Gastrocnemius medialis (tissue), 4 donors: ENCODE data around the gene MGA. TPM values are rescaled to one million over a fixed set of nuclear protein-coding genes. Genes with fewer than 3 reads are reported as not detected.

ENCODE experiments used
- ATAC-seq, 2 donors: fragments of 150-250 bp; one replicate each; pipeline ENCODE4 v1.9.1; 2016
- DNase-seq, 2 donors: peaks; one replicate each; pipeline ENCODE4 v3.0.0-alpha.2; 2019
- H3K27ac ChIP-seq, 4 donors: fragments of 200-600 bp; sonication (generic); 1 replicate in 1 of 4; 2 replicates in 3 of 4; pipeline ENCODE4 v1.5.1; 2016 to 2018; ENCODE audit warnings: mild to moderate bottlenecking in 2 of 4, moderate library complexity in 1 of 4
- H3K27me3 ChIP-seq, 3 donors: fragments of 200-600 bp; sonication (generic) in 2 of 3; 1 replicate in 1 of 3; 2 replicates in 2 of 3; pipeline versions ENCODE4 v1.5.1 to v1.6.0; 2016 to 2019; ENCODE audit warnings: mild to moderate bottlenecking in 1 of 3, moderate library complexity in 1 of 3
- H3K36me3 ChIP-seq, 2 donors: fragments of 200-600 bp; sonication (generic) in 1 of 2; one replicate each; pipeline ENCODE4 v1.5.1; 2017 to 2018
- H3K4me1 ChIP-seq, 2 donors: fragments of 200-600 bp; sonication (generic) in 1 of 2; one replicate each; pipeline ENCODE4 v1.5.1; 2016 to 2017; ENCODE audit warnings: mild to moderate bottlenecking in 2 of 2
- H3K4me3 ChIP-seq, 4 donors: fragments of 200-600 bp; sonication (generic) in 3 of 4; 1 replicate in 1 of 4; 2 replicates in 3 of 4; pipeline ENCODE4 v1.5.1; 2016 to 2019; ENCODE audit warnings: mild to moderate bottlenecking in 2 of 4
- H3K9me3 ChIP-seq, 3 donors: fragments of 200-600 bp; sonication (generic) in 2 of 3; 1 replicate in 1 of 3; 2 replicates in 2 of 3; pipeline ENCODE4 v1.5.1; 2016 to 2019
- CTCF ChIP-seq, 5 experiments: fragments of 450-650 bp in 3 of 5; fragments of 200-600 bp in 2 of 5; sonication (generic) in 2 of 5; IDR thresholded peaks in 4 of 5; conservative IDR thresholded peaks in 1 of 5; 1 replicate in 4 of 5; 2 replicates in 1 of 5; pipeline ENCODE4 v1.5.1; 2016 to 2019; ENCODE audit warnings: antibody characterized with exemption in 5 of 5, mild to moderate bottlenecking in 3 of 5, moderate library complexity in 3 of 5
- POLR2A ChIP-seq, 2 donors: fragments of 450-650 bp; IDR thresholded peaks; one replicate each; pipeline ENCODE4 v1.6.1; 2017; ENCODE audit warnings: antibody characterized with exemption in 2 of 2, mild to moderate bottlenecking in 2 of 2, moderate library complexity in 2 of 2
- in situ Hi-C, 4 donors: fragments of 200-750 bp; cut with MboI; loops; one replicate each; pipeline versions ENCODE4 v1.15.0 to v1.8.0; 2017; ENCODE audit warnings: low sequenced_read_pairs in 4 of 4
- intact Hi-C: fragments of 100-400 bp; cut with DNase I; formaldehyde crosslinking; loops from one replicate; pipeline ENCODE4 v1.15.1; 2023; ENCODE audit warnings: low total_unique reads
- total RNA-seq, 4 donors: library from RNA; depleted of rRNA; stranded (reverse); fragments of >200 nt; gene quantifications; one replicate each; pipeline versions ENCODE4 v1.1.0 to v1.2.3, GENCODE V29; 2016

Gene MGA
- total RNA-seq, 4 donors from 2014 or later: 17.0 to 27.8 (median 23.6) TPM

GRCh38 chr15:41805711-41806110 is 145.5 kb downstream of the MGA start:
- TF ChIP-seq POLR2A (IDR thresholded peaks at IDR 0.05) (no peak), CTCF (IDR thresholded peaks at IDR 0.05 in 4 of 5, conservative IDR thresholded peaks at IDR 0.05 in 1 of 5) (no peak)
- H3K36me3 ChIP-seq: peaks cover 0 to 3% of the 10 kb centered on the region in 2 donors
- in situ Hi-C loops (loop anchor here in 1 of 4 donors (25.0 kb wide), 1 partner anchor 193 kb away; no protein-coding TSS in a partner anchor), intact Hi-C loops (no loop called here)
- peaks cover 3 to 7% of the 10 kb centered on the region in 2 donors for H3K4me1 ChIP-seq
- no peak for ATAC-seq
- no peak overlapping the region for H3K27ac ChIP-seq
- no peak overlapping the region for H3K4me3 ChIP-seq
- H3K27me3 ChIP-seq: no peaks in the 10 kb centered on the region
- H3K9me3 ChIP-seq: no peaks in the 10 kb centered on the region
- no peak for DNase-seq

- Histone ChIP-seq H3K27me3 (no peaks in the 10 kb centered on the region), H3K9me3 (no peaks in the 10 kb centered on the region), H3K4me3 (no peak overlapping the region), H3K36me3 (no peaks in the 10 kb centered on the region), H3K4me1 (peaks cover 3 to 7% of the 10 kb centered on the region in 2 donors), H3K27ac (no peak overlapping the region)
- DNase-seq (no peak), ATAC-seq (no peak)
- in situ Hi-C loops (loop anchor here in 1 of 4 donors (25.0 kb wide), 1 partner anchor 194 kb away; no protein-coding TSS in a partner anchor), intact Hi-C loops (no loop called here)
- no peak for TF ChIP-seq POLR2A (IDR thresholded peaks at IDR 0.05)
- TF ChIP-seq CTCF (IDR thresholded peaks at IDR 0.05 in 4 of 5, conservative IDR thresholded peaks at IDR 0.05 in 1 of 5): no peak
Measured at GRCh38 chr15:41806291-41807181, 146.3 kb downstream of the MGA start.

- H3K27ac ChIP-seq: no peak overlapping the region
- H3K36me3 ChIP-seq: peaks cover 0 to 5% of the 10 kb centered on the region in 2 donors
- ATAC-seq (no peak), DNase-seq (no peak)
- no peaks in the 10 kb centered on the region for H3K27me3 ChIP-seq
- intact Hi-C loops (no loop called here), in situ Hi-C loops (loop anchor here in 1 of 4 donors (25.0 kb wide), 1 partner anchor 197 kb away; no protein-coding TSS in a partner anchor)
- peaks cover 3 to 7% of the 10 kb centered on the region in 2 donors for H3K4me1 ChIP-seq
- TF ChIP-seq POLR2A (IDR thresholded peaks at IDR 0.05) (no peak), CTCF (IDR thresholded peaks at IDR 0.05 in 4 of 5, conservative IDR thresholded peaks at IDR 0.05 in 1 of 5) (no peak)
- H3K9me3 ChIP-seq: no peaks in the 10 kb centered on the region
- H3K4me3 ChIP-seq: no peak overlapping the region
Measured at GRCh38 chr15:41809121-41809520, 148.9 kb downstream of the MGA start.

DNA sequence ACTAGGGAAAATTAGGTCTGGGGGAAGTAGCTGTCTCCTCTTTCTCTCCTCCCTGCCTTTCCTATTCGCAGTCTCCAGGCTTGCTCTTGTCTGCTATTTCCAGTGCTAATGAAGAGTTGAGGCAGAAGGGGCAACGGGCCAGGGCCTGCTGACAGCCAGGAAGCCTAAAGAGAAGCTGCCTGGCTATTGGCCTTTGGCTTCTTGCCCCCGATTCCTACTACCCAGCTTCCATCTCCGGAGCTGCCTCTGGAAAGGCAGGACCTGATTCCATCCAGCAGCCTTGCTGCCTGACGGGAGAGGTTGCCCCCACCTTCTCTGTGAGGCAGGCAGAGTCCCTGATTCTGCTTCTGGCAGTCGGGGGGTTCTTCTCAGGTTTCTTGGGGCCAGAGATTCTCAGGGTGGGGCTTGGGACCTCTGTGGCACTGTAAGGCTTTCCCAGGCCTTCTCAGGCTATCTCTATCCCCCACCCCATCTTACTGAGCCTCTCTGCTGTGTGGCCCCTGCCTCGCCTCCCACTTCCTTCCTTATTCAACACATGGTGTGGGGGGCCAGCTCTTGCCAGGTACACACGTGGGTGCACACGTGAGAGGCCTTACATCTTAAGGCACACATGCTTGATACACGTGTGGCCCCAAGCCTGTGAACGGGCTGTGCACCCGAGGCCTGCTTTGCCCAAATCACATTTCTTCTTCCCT is 149.5 kb downstream of the MGA start:
- H3K27me3 ChIP-seq: no peaks in the 10 kb centered on the region
- no peak overlapping the region for H3K27ac ChIP-seq
- peaks cover 0 to 5% of the 10 kb centered on the region in 2 donors for H3K36me3 ChIP-seq
- no peak overlapping the region for H3K4me3 ChIP-seq
- peaks cover 3 to 7% of the 10 kb centered on the region in 2 donors for H3K4me1 ChIP-seq
- no peaks in the 10 kb centered on the region for H3K9me3 ChIP-seq
- in situ Hi-C loops: loop anchor here (5.0 to 25.0 kb wide), 4 partner anchors 37 to 205 kb away; partner anchors contain the start of gene MAPKBP1 (in 3 of the 4)
- DNase-seq: no peak
- TF ChIP-seq CTCF (IDR thresholded peaks at IDR 0.05 in 4 of 5, conservative IDR thresholded peaks at IDR 0.05 in 1 of 5): no peak
- no peak for TF ChIP-seq POLR2A (IDR thresholded peaks at IDR 0.05)
- intact Hi-C loops: loop anchor here (5.0 kb wide), 2 partner anchors 207 to 252 kb away; partner anchors contain the start of gene TYRO3
- no peak for ATAC-seq
